ENCODE data around the gene HSF5. TPM values are rescaled to one million over a fixed set of nuclear protein-coding genes. Genes with fewer than 3 reads are reported as not detected.
A peak's percentile ranks its signal among the peaks of the same experiment; 100 is the strongest.

HSF5 gene
- total RNA-seq, 1 donor from 2014 or later, result 0.09 TPM

DNA sequence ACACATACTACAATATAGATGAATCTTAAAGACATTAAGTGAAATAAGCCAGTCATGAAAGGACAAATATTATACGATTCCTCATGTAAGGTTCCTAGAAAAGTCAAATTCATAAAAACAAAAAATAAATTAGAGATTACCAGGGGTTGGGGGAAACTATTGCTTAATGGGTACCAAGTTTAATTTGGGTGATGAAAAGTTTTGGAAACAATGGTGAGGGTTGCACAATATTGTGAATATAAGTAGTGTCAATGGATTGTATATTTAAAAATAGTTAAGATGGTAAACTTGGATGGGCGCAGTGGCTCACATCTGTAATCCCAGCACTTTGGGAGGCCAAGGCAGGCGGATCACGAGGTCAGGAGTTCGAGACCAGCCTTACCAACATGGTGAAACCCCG, 17.9 kb downstream of the HSF5 start:
- Mint-ChIP-seq H3K36me3 (no peaks in the 10 kb centered on the region), H3K4me3 (no peak overlapping the region), H3K9me3 (no peaks in the 10 kb centered on the region)

DNA sequence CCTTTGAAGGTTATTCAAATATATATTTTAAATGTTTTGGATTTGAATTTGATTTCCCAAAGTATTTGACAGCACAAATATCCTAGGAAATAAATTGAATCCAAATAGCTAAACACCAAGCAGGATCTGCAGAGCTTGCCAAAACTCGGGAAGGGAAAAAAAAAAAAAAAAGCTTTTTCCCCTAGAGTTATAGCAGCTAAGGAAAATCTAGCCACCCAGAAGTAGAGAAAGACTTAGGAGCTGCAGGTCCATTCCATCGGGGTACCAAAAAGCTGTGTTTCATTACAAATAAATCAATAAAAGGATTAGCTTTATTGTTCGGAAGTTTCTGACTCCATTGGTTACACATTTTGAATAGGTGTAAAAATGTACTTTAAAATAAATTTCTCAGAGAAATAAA, 19.3 kb downstream of the HSF5 start:
- Mint-ChIP-seq H3K4me3 (no peak overlapping the region), H3K27ac (no peak overlapping the region), H3K9me3 (no peaks in the 10 kb centered on the region), H3K27me3 (ENCODE audit: low read depth) (peaks cover 50% of the 10 kb centered on the region), H3K36me3 (no peaks in the 10 kb centered on the region), H3K4me1 (no peaks in the 10 kb centered on the region)
- no peak for DNase-seq (ENCODE audit: low spot score in 2 of 2, unreplicated experiment in 2 of 2)
- TF ChIP-seq, protein P1, sequence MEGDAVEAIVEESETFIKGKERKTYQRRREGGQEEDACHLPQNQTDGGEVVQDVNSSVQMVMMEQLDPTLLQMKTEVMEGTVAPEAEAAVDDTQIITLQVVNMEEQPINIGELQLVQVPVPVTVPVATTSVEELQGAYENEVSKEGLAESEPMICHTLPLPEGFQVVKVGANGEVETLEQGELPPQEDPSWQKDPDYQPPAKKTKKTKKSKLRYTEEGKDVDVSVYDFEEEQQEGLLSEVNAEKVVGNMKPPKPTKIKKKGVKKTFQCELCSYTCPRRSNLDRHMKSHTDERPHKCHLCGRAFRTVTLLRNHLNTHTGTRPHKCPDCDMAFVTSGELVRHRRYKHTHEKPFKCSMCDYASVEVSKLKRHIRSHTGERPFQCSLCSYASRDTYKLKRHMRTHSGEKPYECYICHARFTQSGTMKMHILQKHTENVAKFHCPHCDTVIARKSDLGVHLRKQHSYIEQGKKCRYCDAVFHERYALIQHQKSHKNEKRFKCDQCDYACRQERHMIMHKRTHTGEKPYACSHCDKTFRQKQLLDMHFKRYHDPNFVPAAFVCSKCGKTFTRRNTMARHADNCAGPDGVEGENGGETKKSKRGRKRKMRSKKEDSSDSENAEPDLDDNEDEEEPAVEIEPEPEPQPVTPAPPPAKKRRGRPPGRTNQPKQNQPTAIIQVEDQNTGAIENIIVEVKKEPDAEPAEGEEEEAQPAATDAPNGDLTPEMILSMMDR (IDR thresholded peaks at IDR 0.05; ENCODE audit: unreplicated experiment), result no peak

More for the DNA sequence above, 17.9 kb downstream of the HSF5 start:
- TF ChIP-seq, protein P1 (IDR thresholded peaks at IDR 0.05; ENCODE audit: unreplicated experiment), result no peak
- no peak for DNase-seq (ENCODE audit: low spot score in 2 of 2, unreplicated experiment in 2 of 2)
- no peaks in the 10 kb centered on the region for H3K4me1 Mint-ChIP-seq
- H3K27ac Mint-ChIP-seq, result no peak overlapping the region
- peaks cover 41% of the 10 kb centered on the region for H3K27me3 Mint-ChIP-seq (ENCODE audit: low read depth)

DNA sequence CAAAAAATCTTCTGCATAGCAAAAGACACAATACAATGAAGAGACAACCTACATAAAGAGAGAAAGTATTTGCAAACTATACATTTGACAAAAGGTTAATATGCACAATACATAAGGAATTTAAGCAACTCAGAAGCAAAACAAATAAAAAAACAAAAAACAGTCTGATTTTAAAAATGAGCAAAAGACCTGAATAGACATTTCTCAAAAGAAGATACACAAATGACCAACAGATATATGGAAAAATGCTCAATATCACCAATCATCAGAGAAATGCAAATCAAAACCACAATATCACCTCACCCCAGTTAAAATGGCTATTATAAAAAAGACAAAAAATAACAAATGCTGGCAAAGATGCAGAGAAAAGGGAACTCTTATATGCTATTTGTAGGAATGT, 32.7 kb downstream of the HSF5 start:
- Mint-ChIP-seq H3K36me3 (no peaks in the 10 kb centered on the region), H3K27me3 (ENCODE audit: low read depth) (peaks cover 10% of the 10 kb centered on the region), H3K4me1 (no peaks in the 10 kb centered on the region), H3K9me3 (peaks cover 12% of the 10 kb centered on the region), H3K4me3 (no peak overlapping the region), H3K27ac (no peak overlapping the region)
- DNase-seq (ENCODE audit: low spot score in 2 of 2, unreplicated experiment in 2 of 2), result no peak
- TF ChIP-seq, protein P1 (IDR thresholded peaks at IDR 0.05; ENCODE audit: unreplicated experiment), result no peak

DNA sequence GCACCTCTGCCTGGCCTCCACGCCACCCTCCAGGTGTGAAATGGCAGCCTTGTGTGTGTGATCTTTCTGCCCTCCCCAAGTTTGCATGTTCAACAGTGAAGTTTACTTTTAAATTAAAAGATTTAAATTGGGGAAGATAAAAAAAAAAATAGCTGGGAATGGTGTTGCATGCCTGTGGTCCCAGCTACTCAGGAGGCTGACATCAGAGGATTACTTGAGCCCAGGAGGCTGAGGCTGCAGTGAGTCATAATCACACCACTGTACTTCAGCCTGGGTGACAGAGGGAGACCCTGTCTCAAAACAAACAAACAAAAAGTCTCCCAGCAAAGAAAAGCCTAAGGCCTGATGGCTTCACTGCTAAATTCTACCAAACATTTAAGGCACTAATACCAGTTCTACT, 35.5 kb downstream of the HSF5 start:
- H3K9me3 Mint-ChIP-seq, result peaks cover 22% of the 10 kb centered on the region
- DNase-seq (ENCODE audit: low spot score in 2 of 2, unreplicated experiment in 2 of 2), result no peak
- no peak overlapping the region for H3K27ac Mint-ChIP-seq
- peaks cover 3% of the 10 kb centered on the region for H3K36me3 Mint-ChIP-seq
- TF ChIP-seq, protein P1 (IDR thresholded peaks at IDR 0.05; ENCODE audit: unreplicated experiment), result no peak
- no peak overlapping the region for H3K4me3 Mint-ChIP-seq
- peaks cover 10% of the 10 kb centered on the region for H3K27me3 Mint-ChIP-seq (ENCODE audit: low read depth)
- H3K4me1 Mint-ChIP-seq, result no peaks in the 10 kb centered on the region

DNA sequence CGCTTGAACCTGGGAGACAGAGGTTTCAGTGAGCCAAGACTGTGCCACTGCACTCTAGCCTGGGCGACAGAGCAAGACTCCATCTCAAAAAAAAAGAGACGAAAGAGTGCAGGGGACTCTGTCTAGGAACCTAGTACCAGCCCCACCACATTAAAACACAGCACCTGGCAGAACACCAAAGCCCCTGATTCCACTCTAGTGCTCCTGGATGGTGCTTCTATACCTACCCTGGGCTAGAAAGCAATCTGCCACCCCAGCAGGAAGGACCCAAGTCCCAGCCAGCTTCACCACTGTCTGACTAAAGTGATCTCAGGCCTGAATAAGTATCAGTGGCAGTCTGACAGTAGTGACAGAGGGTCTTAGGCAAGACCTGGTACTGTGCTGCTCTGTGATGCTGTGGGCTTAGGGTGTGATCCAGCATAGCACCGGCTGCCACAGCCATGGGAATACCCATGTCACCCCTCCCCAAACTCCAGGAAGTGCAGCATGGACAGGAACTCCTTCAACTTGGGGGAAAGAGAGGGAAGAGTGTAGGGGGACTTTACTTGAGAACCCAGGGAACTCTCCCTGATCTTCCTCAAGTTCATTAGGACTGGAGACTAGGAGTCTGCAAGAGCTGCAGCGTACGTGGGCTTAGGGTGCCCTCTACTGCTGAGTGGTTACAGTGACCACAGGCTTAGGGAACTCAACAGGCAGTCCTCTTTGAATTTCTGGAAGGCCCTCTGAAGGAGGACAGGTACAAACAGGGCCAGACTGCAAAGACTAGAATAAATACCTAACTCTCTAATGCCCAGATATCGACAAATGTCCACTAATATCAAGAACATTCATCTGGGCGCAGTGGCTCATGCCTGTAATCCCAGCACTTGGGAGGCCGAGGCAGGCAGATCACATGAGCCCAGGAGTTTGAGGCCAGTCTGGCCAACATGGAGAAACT, 40.9 kb downstream of the HSF5 start:
- DNase-seq (ENCODE audit: low spot score in 2 of 2, unreplicated experiment in 2 of 2), result peak; percentile 30 to 66
- peaks cover 11% of the 10 kb centered on the region for H3K27me3 Mint-ChIP-seq (ENCODE audit: low read depth)
- TF ChIP-seq, protein P1 (IDR thresholded peaks at IDR 0.05; ENCODE audit: unreplicated experiment), result no peak
- peaks cover 16% of the 10 kb centered on the region for H3K9me3 Mint-ChIP-seq
- peaks cover 5% of the 10 kb centered on the region for H3K36me3 Mint-ChIP-seq
- H3K4me3 Mint-ChIP-seq, result no peak overlapping the region
- no peaks in the 10 kb centered on the region for H3K4me1 Mint-ChIP-seq
- no peak overlapping the region for H3K27ac Mint-ChIP-seq
